HL-60 (cell line): ENCODE measurements around the gene RHOH.

ENCODE experiments used
- POLR2AphosphoS5 ChIP-seq: IDR thresholded peaks from 2 replicates; pipeline ENCODE4 v1.6.1; 2012; ENCODE audit warnings: low read depth
- TF ChIP-seq, protein P1 (sequence below): IDR thresholded peaks from one replicate; pipeline ENCODE4 v1.5.1; 2011; ENCODE audit warnings: low read length, control low read depth, inconsistent platforms; ENCODE audit not compliant: insufficient read depth

DNA sequence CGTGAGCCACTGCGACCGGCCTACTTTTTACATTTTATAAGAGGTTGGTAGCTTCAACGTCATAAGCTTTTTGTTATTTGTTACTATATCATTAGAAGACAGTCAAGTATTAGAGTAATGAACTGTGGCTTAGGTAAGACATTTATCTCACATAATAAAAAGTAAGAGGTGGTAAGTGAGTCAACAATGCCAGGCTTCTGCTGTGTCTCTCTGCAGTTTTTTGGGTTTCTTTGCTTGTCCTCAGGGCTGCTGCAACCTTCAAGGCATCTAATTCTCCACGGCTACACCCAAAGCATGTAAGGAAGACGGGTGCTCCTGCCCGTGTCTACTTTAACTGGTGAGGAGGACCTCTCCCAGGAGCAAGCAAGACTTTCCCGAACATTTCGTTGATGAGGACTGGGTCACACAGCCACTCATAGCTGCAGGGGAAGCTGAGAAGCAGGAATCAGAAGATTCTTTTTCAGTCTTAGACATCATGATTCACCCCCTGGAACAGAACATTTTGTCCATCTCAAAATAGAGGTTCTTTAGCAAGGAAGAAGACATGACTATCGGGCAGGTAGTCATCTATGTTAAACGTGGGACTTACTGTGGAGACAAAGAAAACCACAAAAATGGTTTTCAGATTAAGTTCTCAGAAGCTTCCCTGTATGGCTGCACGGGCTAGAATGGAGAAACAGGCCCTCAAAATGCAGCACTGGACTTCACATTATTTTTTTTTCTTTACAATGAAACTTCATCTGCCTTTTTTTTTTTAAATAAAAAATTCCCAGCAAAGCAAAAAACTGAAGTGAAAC, 13.0 kb upstream of the RHOH start:
- TF ChIP-seq, protein P1, sequence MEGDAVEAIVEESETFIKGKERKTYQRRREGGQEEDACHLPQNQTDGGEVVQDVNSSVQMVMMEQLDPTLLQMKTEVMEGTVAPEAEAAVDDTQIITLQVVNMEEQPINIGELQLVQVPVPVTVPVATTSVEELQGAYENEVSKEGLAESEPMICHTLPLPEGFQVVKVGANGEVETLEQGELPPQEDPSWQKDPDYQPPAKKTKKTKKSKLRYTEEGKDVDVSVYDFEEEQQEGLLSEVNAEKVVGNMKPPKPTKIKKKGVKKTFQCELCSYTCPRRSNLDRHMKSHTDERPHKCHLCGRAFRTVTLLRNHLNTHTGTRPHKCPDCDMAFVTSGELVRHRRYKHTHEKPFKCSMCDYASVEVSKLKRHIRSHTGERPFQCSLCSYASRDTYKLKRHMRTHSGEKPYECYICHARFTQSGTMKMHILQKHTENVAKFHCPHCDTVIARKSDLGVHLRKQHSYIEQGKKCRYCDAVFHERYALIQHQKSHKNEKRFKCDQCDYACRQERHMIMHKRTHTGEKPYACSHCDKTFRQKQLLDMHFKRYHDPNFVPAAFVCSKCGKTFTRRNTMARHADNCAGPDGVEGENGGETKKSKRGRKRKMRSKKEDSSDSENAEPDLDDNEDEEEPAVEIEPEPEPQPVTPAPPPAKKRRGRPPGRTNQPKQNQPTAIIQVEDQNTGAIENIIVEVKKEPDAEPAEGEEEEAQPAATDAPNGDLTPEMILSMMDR, result no peak
- TF ChIP-seq POLR2AphosphoS5, result no peak
